Uterus (tissue), 4 donors: Measurements from ENCODE around the gene WWOX. TPM values are rescaled to one million over a fixed set of nuclear protein-coding genes. Genes with fewer than 3 reads are reported as not detected.

Experiments used
- DNase-seq, 2 donors: peaks; one replicate each; pipeline ENCODE4 v3.0.0-alpha.2; 2019 to 2020
- H3K27ac ChIP-seq, 2 donors: fragments of 200-600 bp; sonication (generic); 1 replicate in 1 of 2; 2 replicates in 1 of 2; pipeline ENCODE4 v1.5.1; 2016 to 2018
- H3K27me3 ChIP-seq, 2 donors: fragments of 200-600 bp; sonication (generic); one replicate each; pipeline ENCODE4 v1.5.1; 2018 to 2019; ENCODE audit warnings: control low read depth in 1 of 2
- H3K36me3 ChIP-seq, 2 donors: fragments of 200-600 bp; sonication (generic); one replicate each; pipeline ENCODE4 v1.5.1; 2019; ENCODE audit warnings: control low read depth in 1 of 2
- H3K4me1 ChIP-seq, 2 donors: fragments of 200-600 bp; sonication (generic); one replicate each; pipeline ENCODE4 v1.5.1; 2018 to 2019; ENCODE audit warnings: control low read depth in 1 of 2
- H3K4me3 ChIP-seq, 2 donors: fragments of 200-600 bp; sonication (generic); 1 replicate in 1 of 2; 2 replicates in 1 of 2; pipeline ENCODE4 v1.5.1; 2018 to 2019; ENCODE audit warnings: mild to moderate bottlenecking in 1 of 2
- H3K9me3 ChIP-seq, 2 donors: fragments of 200-600 bp; sonication (generic); one replicate each; pipeline ENCODE4 v1.5.1; 2019; ENCODE audit warnings: control low read depth in 1 of 2
- CTCF ChIP-seq, 4 experiments: fragments of 200-600 bp in 2 of 4; fragments of 450-650 bp in 2 of 4; sonication (generic) in 2 of 4; IDR thresholded peaks; one replicate each; pipeline ENCODE4 v1.5.1; 2016 to 2019; ENCODE audit warnings: antibody characterized with exemption in 4 of 4, mild to moderate bottlenecking in 2 of 4, moderate library complexity in 1 of 4
- POLR2A ChIP-seq, 2 donors: fragments of 450-650 bp; IDR thresholded peaks; one replicate each; pipeline ENCODE4 v1.6.1; 2016; ENCODE audit warnings: antibody characterized with exemption in 2 of 2, mild to moderate bottlenecking in 1 of 2, moderate library complexity in 1 of 2
- intact Hi-C: fragments of 100-400 bp; cut with DNase I; formaldehyde crosslinking; loops from one replicate; pipeline ENCODE4 v1.15.1; 2023; ENCODE audit warnings: low total_unique reads
- total RNA-seq, 4 donors: library from RNA; depleted of rRNA in 3 of 4; stranded (reverse); fragments of >200 nt in 3 of 4; gene quantifications; one replicate each; pipeline versions ENCODE4 v1.1.0 to v1.2.4, GENCODE V29; 2014 to 2023
- donor health status: DM: yes; HTN: yes; CAD: no.

WWOX gene
- total RNA-seq, 4 donors from 2014 or later, result 34.1 to 99.9 (median 55.8) TPM

GRCh38 chr16:78292086-78292843 lies 192.8 kb downstream of the WWOX start:
- no peak for DNase-seq
- Histone ChIP-seq H3K36me3 (no peaks in the 10 kb centered on the region), H3K9me3 (no peaks in the 10 kb centered on the region), H3K27ac (no peak overlapping the region), H3K27me3 (no peaks in the 10 kb centered on the region), H3K4me3 (no peak overlapping the region), H3K4me1 (no peaks in the 10 kb centered on the region)
- TF ChIP-seq POLR2A (IDR thresholded peaks at IDR 0.05) (no peak), CTCF (IDR thresholded peaks at IDR 0.05) (no peak)
- intact Hi-C loops, result no loop called here

- peak overlapping the region in 1 of 2 donors; percentile 23 for H3K27ac ChIP-seq
- H3K27me3 ChIP-seq, result no peaks in the 10 kb centered on the region
- no peak overlapping the region for H3K4me3 ChIP-seq
- TF ChIP-seq CTCF (IDR thresholded peaks at IDR 0.05) (no peak), POLR2A (IDR thresholded peaks at IDR 0.05) (no peak)
- intact Hi-C loops, result no loop called here
- no peaks in the 10 kb centered on the region for H3K9me3 ChIP-seq
- H3K4me1 ChIP-seq, result no peaks in the 10 kb centered on the region
- no peaks in the 10 kb centered on the region for H3K36me3 ChIP-seq
- peak; percentile 23 to 36 for DNase-seq
Observed at GRCh38 chr16:78292844-78293380, 193.5 kb downstream of the WWOX start.

GRCh38 chr16:78294538-78295225 lies 195.2 kb downstream of the WWOX start:
- DNase-seq, result no peak
- Histone ChIP-seq H3K4me3 (no peak overlapping the region), H3K36me3 (no peaks in the 10 kb centered on the region)

GRCh38 chr16:78297066-78297666 lies 197.7 kb downstream of the WWOX start:
- no peak overlapping the region for H3K27ac ChIP-seq
- no peak overlapping the region for H3K4me3 ChIP-seq
- no peaks in the 10 kb centered on the region for H3K36me3 ChIP-seq
- intact Hi-C loops, result no loop called here
- H3K9me3 ChIP-seq, result no peaks in the 10 kb centered on the region
- no peaks in the 10 kb centered on the region for H3K27me3 ChIP-seq
- TF ChIP-seq POLR2A (IDR thresholded peaks at IDR 0.05), result no peak
- no peak for TF ChIP-seq CTCF (IDR thresholded peaks at IDR 0.05)
- no peaks in the 10 kb centered on the region for H3K4me1 ChIP-seq
- DNase-seq, result no peak

More at GRCh38 chr16:78294538-78295225, 195.2 kb downstream of the WWOX start:
- TF ChIP-seq CTCF (IDR thresholded peaks at IDR 0.05), result no peak
- no peak for TF ChIP-seq POLR2A (IDR thresholded peaks at IDR 0.05)
- Histone ChIP-seq H3K27me3 (no peaks in the 10 kb centered on the region), H3K27ac (no peak overlapping the region), H3K4me1 (no peaks in the 10 kb centered on the region), H3K9me3 (no peaks in the 10 kb centered on the region)
- intact Hi-C loops, result no loop called here
